T-helper 1 cell treated with Interleukin-12 subunit alpha and Interleukin-12 subunit beta and Interleukin-4 antibody, amounts not matched to agents 30 ng/mL and 1 ng/mL, for 36 hours (primary cell): ENCODE data around the gene MSTN. TPM values are rescaled to one million over a fixed set of nuclear protein-coding genes. Genes with fewer than 3 reads are reported as not detected.

Source experiments
- intact Hi-C: fragments of 100-400 bp; cut with micrococcal nuclease; formaldehyde crosslinking; loops from one replicate; pipeline ENCODE4 v1.15.1; 2024
- total RNA-seq: library from RNA; stranded (reverse); gene quantifications from 2 replicates; pipeline ENCODE4 v1.2.3, GENCODE V29; 2022

Gene MSTN
- total RNA-seq: 0.07 TPM in 1 of 2 replicates, not detected in the other

DNA sequence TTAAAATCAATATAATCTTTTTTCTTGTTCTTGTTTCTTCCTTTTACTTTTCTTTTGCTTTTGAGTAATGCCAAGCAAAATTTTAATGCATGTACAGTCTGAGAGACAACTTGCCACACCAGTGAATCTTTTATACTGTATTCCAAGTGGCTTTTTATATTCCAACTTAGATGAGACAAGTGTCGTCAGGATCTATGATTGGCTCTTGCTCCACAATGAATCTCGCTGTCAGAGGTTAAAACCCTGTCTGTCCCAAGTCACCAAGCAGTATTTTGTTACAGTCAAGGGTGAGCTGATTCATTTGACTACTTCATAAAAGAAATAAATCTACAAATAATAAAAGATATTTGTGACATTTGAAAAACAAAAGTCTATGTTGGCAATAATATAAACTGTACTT lies at the start of gene MSTN:
Gene MSTN, minus strand, starts transcription at position 129 of the 400 bp plus-strand sequence. CDS start 133 bp downstream, outside the sequence.
- intact Hi-C loops: no loop called here

- intact Hi-C loops: no loop called here
Observed at GRCh38 chr2:190111166-190111565, 48.6 kb upstream of the MSTN start.

DNA sequence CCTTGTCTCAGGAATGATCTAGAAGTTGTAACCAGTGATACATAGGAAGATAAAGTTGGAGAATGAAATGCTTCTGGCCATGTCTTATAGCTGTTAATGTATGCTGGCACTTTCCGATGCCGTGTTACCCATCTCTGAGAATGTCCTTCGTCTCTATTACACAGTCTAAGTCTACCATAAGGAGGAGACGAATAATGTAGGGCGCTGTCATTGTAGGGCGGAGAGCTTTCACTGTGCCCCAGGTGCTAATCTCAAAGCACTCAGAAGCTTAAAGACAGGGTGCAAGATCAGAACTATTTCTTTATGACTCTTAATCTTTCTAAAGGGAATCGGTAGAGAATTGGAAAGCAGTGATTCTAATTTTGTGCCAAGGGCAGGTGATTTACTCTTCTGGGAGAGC lies 48.2 kb upstream of the MSTN start:
- intact Hi-C loops: no loop called here

- intact Hi-C loops: no loop called here
Observed at GRCh38 chr2:190110131-190110530, 47.6 kb upstream of the MSTN start.

- intact Hi-C loops: no loop called here
Observed at GRCh38 chr2:190107409-190107808, 44.9 kb upstream of the MSTN start.

DNA sequence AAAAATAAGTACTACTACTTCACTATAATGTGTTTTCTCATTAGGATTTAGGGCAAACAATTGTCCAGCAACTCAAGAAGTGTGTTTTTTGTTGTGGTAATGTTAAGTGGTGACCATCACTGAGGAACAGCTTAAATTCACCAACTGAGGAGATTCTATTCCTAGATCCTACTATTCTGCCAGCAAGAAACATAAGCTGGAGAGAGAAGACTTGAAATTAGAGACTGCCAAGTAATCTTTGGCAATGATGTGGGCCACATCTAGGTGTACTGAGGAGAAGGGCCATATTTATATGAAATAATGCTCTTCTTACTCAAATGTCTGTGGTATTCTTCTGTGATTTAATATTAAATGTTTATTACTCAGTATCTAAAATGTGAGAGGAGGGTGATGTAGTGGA lies 44.3 kb upstream of the MSTN start:
- intact Hi-C loops: no loop called here

GRCh38 chr2:190105554-190105953 lies 43.0 kb upstream of the MSTN start:
- intact Hi-C loops: no loop called here

- intact Hi-C loops: no loop called here
Observed at GRCh38 chr2:190103144-190103543, 40.6 kb upstream of the MSTN start.

GRCh38 chr2:190099890-190100697 lies 37.6 kb upstream of the MSTN start:
- intact Hi-C loops: no loop called here

DNA sequence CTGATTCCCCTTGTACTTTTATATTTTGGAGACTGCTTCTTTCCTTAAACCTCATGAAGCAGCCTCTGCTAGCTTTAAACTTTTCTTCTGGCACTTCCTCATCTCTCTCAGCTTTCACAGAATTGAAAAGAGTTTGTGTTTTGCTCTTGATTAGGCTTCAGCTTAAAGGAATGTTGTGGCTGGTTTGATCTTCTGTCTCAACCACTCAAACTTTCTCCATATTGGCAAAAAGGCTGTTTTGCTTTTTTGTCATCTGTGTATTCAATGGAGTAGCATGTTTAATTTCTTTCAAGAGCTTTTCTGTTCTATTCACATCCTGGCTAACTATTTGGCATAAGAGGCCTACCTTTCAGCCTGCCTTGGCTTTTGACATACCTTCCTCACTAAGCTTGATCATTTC lies 36.3 kb upstream of the MSTN start:
- intact Hi-C loops: no loop called here

- intact Hi-C loops: no loop called here
Observed at GRCh38 chr2:190097115-190097514, 34.6 kb upstream of the MSTN start.

DNA sequence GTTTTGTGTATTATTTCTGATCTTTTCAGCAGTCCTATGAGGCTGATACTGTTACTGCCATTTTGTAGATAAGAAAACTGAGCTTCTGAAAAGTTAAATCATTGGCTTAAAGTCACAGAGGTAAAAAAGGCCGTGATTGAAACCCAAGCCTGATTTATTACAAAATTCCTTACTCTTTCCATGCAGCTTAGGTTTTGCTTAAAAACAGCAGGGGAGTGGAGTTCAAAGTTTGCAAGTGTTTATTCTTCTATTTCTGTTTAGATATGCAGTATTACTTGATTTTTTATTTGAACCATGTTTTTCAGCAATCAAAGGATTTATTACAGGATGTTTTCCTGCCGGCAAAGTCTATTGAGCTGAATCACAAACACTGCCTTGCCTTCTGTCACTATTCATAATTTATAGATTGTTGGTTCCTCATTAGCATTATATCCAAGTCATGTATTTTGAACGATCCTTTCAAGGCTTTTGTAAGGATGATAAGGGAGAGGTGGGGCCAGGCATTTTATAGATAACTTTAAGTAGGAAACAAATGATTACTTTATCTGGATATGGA lies 31.9 kb upstream of the MSTN start:
- intact Hi-C loops: no loop called here

- intact Hi-C loops: no loop called here
Observed at GRCh38 chr2:190093793-190094192, 31.3 kb upstream of the MSTN start.

DNA sequence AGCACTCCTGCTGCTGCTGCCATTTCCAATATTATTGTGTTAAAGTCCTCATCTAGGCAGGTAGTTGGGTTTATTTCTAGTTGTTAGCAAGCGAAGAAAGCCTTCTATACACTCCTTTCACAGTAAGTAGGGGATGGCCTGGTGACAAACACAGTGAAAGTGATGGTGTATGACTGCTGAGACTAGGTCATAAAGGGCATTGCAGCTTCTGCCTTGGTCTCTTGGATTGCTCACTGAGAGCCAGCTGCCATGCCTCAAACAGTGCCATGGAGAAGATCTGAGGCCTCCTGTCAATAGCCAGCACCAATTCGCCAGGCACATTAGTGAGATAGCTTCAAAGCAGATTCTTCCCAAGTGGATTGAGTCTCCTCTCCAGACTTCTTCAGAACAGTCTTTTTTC lies 27.6 kb upstream of the MSTN start:
- intact Hi-C loops: no loop called here

DNA sequence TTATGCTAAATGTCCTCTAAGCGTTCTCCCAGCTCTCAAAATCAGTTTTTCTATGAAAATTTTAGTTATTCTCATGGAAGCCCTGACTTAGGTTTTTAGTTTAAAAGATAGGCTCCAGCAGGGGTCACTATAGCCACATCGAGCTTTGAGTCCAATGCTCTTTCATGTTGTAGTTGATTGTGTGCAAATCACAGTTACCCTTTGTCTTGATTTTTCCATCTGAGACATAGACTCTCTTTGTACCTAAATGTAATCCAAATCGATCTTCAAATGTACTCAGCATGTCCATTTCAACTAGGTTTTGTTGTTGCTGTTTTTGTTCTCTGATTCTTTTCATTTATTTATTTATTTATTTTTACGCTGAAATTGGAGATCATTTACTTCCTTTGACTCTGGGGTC lies 26.4 kb upstream of the MSTN start:
- intact Hi-C loops: loop anchor here (1.0 to 10.0 kb wide), 8 partner anchors 33 to 715 kb away; partner anchors contain the start of gene HIBCH

DNA sequence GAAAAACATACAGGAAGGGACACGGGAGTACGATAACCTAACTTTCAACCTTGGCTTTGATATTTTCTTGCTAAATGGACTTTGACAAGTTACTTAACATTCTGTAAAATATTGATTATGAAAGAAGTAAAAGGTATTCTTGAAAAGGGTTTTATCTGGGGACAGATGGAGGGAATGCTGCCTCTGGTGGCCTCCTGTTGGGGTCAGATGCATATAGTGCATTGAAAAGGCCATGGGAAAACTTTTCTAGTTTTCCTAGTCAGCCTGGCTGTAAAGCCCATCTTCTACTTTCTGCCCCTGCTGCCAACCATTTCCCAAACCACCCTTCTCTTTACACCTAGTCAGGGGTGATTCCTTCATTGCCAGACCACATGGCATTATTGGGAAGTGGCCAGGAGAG lies 22.2 kb upstream of the MSTN start:
- intact Hi-C loops: loop anchor here (5.0 to 10.0 kb wide), 2 partner anchors 38 to 430 kb away; no protein-coding TSS in a partner anchor

DNA sequence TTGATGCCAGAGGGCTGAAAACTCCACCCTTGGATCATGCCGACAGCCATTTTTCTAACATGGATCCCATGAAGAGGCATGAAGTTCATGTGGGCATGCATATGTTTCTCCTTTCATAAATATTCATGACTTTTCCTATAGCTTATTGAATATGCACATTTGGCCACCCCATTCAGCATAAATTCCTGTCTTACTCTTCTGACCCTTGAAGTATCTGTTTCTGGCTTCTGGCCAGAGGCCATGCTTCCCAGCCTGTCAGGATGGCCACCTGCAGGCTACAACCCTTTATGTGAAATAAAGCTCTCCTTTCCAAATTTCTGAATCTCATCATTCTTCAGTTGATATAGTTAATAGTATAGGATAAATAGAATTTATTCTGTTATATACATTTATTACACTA lies 19.6 kb upstream of the MSTN start:
- intact Hi-C loops: loop anchor here (10.0 kb wide), 1 partner anchor 433 kb away; no protein-coding TSS in a partner anchor

GRCh38 chr2:190080527-190081049 lies 18.1 kb upstream of the MSTN start:
- intact Hi-C loops: loop anchor here (10.0 kb wide), 1 partner anchor 434 kb away; no protein-coding TSS in a partner anchor

DNA sequence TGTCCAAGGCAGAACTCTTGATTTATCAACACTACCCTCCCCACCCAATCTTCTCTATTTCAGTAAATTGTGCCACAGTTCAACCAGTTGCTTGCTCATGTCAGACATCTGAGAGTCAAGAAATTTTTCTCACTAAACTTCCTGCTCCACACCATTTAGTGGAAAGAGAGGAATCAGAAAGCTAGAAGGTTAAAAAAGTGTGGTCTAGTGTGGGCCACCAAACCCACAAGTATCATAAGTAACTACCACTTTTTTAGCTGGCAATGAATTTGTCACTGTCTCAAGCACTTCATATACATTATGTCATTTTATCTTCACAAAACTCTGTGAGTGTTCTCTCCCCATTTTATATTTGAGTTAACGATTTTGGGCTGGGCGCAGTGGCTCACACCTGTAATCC lies 16.6 kb upstream of the MSTN start:
- intact Hi-C loops: loop anchor here (10.0 kb wide), 1 partner anchor 634 kb away; the partner anchor contains the start of gene WDR75

- intact Hi-C loops: loop anchor here (10.0 kb wide), 1 partner anchor 631 kb away; the partner anchor contains the start of gene WDR75
Observed at GRCh38 chr2:190075623-190076022, 13.1 kb upstream of the MSTN start.

GRCh38 chr2:190069936-190070696 lies 7.6 kb upstream of the MSTN start:
- intact Hi-C loops: loop anchor here (1.0 to 10.0 kb wide), 5 partner anchors 45 to 625 kb away; partner anchors contain the start of genes ASNSD1 and WDR75
